Heart left ventricle (tissue), 16 donors: Measurements from ENCODE around the gene RIMS4. TPM values are rescaled to one million over a fixed set of nuclear protein-coding genes. Genes with fewer than 3 reads are reported as not detected.

Experiments
- ATAC-seq, 4 donors: fragments of 200-7000 bp; cut with Tn5 transposase; one replicate each; pipeline ENCODE4 v1.9.1; 2020 to 2022; ENCODE audit warnings: moderate library complexity in 4 of 4, mild to moderate bottlenecking in 3 of 4, moderate number of reproducible peaks in 1 of 4
- DNase-seq, 5 donors: peaks; one replicate each; pipeline ENCODE4 v3.0.0-alpha.2; 2020
- H3K27ac ChIP-seq, 12 donors: fragments of 200-600 bp; sonication (generic) in 4 of 12; one replicate each; pipeline versions ENCODE4 v1.5.0 to v1.8.0; 2016 to 2022; ENCODE audit warnings: mild to moderate bottlenecking in 2 of 12
- H3K27me3 ChIP-seq, 9 donors: fragments of 200-600 bp; sonication (generic) in 2 of 9; one replicate each; pipeline versions ENCODE4 v1.5.1 to v1.8.0; 2016 to 2022; ENCODE audit warnings: mild to moderate bottlenecking in 3 of 9
- H3K36me3 ChIP-seq, 9 donors: fragments of 200-600 bp; sonication (generic) in 2 of 9; one replicate each; pipeline versions ENCODE4 v1.5.0 to v1.8.0; 2018 to 2022; ENCODE audit warnings: mild to moderate bottlenecking in 2 of 9
- H3K4me1 ChIP-seq, 12 donors: fragments of 200-600 bp; sonication (generic) in 4 of 12; one replicate each; pipeline versions ENCODE4 v1.5.0 to v1.8.0; 2016 to 2022; ENCODE audit warnings: mild to moderate bottlenecking in 3 of 12
- H3K4me3 ChIP-seq, 12 donors: fragments of 200-600 bp; sonication (generic) in 4 of 12; one replicate each; pipeline versions ENCODE4 v1.5.0 to v1.8.0; 2017 to 2022; ENCODE audit warnings: mild to moderate bottlenecking in 9 of 12, moderate library complexity in 4 of 12
- H3K9me3 ChIP-seq, 12 donors: fragments of 200-600 bp; sonication (generic) in 4 of 12; one replicate each; pipeline versions ENCODE4 v1.5.0 to v1.8.0; 2016 to 2022; ENCODE audit warnings: mild to moderate bottlenecking in 1 of 12
- CTCF ChIP-seq, 12 donors: fragments of 200-600 bp; sonication (generic) in 4 of 12; IDR thresholded peaks; one replicate each; pipeline versions ENCODE4 v1.5.0 to v1.8.0; 2018 to 2022; ENCODE audit warnings: antibody characterized with exemption in 12 of 12, mild to moderate bottlenecking in 5 of 12
- POLR2A ChIP-seq, 2 donors: fragments of 450-650 bp; IDR thresholded peaks; one replicate each; pipeline ENCODE4 v1.6.1; 2017; ENCODE audit warnings: antibody characterized with exemption in 2 of 2, mild to moderate bottlenecking in 2 of 2, moderate library complexity in 2 of 2
- WGBS, 4 donors: extraction: QIAGEN DNeasy Blood & Tissue Kit in 2 of 4; methylation state at CpG; one replicate each; pipeline versions ENCODE4 v1.1.5 to v1.1.7; 2013 to 2018; 5-methylcytosine and 5-hydroxymethylcytosine counted together
- intact Hi-C, 10 donors: fragments of 100-400 bp; cut with DNase I; formaldehyde crosslinking; loops; one replicate each; pipeline versions ENCODE4 v1.11.1 to v1.14.2; 2022
- polyA plus RNA-seq, 2 donors: library from polyadenylated mRNA; stranded (reverse); fragments of 200-250 nt; gene quantifications; one replicate each; pipeline ENCODE4 v1.2.3, GENCODE V29; 2013
- total RNA-seq, 9 donors: library from RNA; depleted of rRNA in 2 of 9; stranded (reverse); fragments of >200 nt in 2 of 9; fragmentation: NEBNext Ultra II Directional in 3 of 9; extraction: Animal tissue kit (Norgen Biotek cat#: 25700) in 3 of 9; gene quantifications; one replicate each; pipeline versions ENCODE4 v1.1.0 to v1.2.4, GENCODE V29; 2016 to 2023
- donor health status: ischemic (EF 13 %, LVEDD 7.1; RV severe dilation, severe dysfunction).
- donor health status: healthy with polysubstance abuse.
- donor health status: DM: no; HTN: yes; CAD: no.
- donor health status: DM: no; HTN: no; CAD: no.
- donor health status: ischemic (EF 25% LVEDD 6.9; RV normal size, moderate dysfunction).
- donor health status: ischemic (EF 25% LVEDD 5.7; RV mildly dilated, moderate dysfunction).
- donor health status: healthy.
- donor health status: DM: yes; HTN: yes; CAD: no.
- donor health status: ischemic (EF 35%, LVEDD 5.7; RV mildly dilated, moderate dysfunction).
- donor health status: nonischemic (EF 11% LVEDD 7.7; RV severe dilation, severe dysfunction).
- donor health status: DM: yes; HTN: yes; CAD: no.
- donor health status: PGD.
- donor health status: ischemic (EF 29% LVEDD 5.4; RV normal size, mild dysfunction).
- donor health status: nonischemic (EF 23%, LVEDD 6.1; RV moderate dilation, normal function).

Gene RIMS4
- total and polyA plus RNA-seq, 11 donors, result 0.04 to 0.59 (median 0.11) TPM; not detected in 5

DNA sequence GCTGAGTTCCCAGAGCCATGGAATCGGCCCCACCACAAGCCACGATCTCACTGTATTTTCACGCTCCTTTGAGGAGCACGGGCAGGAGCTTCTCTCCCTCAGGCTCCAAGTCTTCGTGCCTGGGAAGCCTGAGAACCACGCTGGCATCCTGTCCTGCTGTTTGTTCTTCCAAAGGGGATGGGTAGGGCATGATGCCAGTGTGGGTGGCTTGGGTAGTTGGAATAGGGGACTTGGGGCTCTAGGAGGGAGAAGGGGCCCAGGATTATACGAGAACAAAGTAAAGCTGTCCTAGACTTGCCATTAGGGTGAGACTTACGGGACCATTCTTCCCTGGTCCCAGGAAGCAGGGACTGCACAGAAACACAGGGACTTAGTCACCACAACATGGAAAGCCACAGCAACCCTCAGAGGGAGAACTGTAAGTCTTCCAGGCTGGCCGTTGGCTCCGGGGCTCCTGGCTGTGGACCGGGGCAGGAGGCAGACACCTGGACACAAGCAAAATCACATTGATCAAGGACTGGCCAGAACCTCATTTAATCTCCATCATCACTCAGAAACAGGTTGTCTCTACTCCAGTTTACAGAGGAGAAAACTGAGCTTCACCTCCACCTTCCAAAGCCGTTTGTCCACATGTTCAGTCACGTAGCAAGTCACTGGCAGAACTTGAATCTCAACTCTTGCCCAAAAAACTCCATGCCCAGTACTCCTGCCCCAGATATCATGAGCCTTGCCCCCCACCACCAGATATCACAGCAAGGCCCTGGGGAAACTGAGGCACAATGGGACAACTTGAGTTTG is 93.8 kb downstream of the RIMS4 start:
- peak in 1 of 5 donors; percentile 65 for DNase-seq
- H3K4me1 ChIP-seq, result peaks cover 0 to 54% (median 30%) of the 10 kb centered on the region in 12 donors

DNA sequence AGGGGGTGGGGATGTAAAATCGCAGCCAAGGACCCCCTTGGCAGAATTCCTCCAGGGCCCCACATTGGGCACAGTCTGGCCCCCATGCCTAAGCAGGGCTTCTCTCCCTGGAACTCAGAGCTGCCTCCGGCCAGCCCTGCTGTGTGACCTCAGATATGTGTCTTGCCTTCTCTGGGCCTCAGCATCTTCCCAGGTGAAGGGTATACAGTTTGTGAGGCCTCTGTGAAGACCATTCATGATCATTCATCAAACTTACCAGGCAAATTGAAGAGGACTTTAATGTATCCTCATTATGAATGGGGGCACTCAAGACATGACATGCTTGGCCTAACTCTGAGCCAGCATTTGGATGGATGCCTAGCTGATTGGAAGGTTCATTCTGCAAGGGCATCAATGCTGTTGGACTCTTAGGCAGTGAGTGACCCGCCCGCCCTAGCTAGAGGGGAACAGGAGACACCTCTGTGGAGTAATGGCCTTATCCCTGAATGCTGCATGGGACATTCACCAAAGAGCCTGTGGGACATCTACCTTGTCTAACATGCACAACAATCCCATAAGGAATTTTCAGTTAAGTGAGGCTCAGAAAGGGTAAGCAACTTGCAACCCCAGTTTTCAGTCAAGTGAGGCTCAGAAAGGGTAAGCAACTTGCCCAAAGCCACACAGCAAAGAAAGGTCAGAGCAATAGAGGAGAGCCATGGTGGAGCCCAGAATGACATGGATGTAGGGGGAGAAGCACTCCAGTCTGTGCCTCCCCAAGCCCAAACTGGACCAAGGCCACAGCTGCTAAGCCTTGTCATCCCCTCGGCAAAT is 94.6 kb downstream of the RIMS4 start:
- ATAC-seq (peak in 1 of 4 donors; percentile 22), DNase-seq (peak in 2 of 5 donors; percentile 58 to 60)
- Histone ChIP-seq H3K36me3 (no peaks in the 10 kb centered on the region), H3K9me3 (no peaks in the 10 kb centered on the region), H3K4me1 (peaks cover 0 to 62% (median 36%) of the 10 kb centered on the region in 12 donors), H3K4me3 (peak overlapping the region in 7 of 12 donors; percentile 4 to 46 (median 27)), H3K27ac (peak overlapping the region; percentile 13 to 98 (median 88)), H3K27me3 (no peaks in the 10 kb centered on the region)
- TF ChIP-seq POLR2A (IDR thresholded peaks at IDR 0.05) (no peak), CTCF (IDR thresholded peaks at IDR 0.05) (no peak)
- WGBS, 4 donors, result 54 to 82% (median 76%) methylated on average over 3 to 5 of the region's 5 CpGs
- intact Hi-C loops, result loop anchor here in 3 of 10 donors (1.0 to 2.0 kb wide), 3 partner anchors 14 to 25 kb away; no protein-coding TSS in a partner anchor

More for the DNA sequence above, 93.8 kb downstream of the RIMS4 start:
- 84 to 90% (median 88%) methylated on average over 13 of the region's 13 CpGs for WGBS, 4 donors
- Histone ChIP-seq H3K9me3 (no peaks in the 10 kb centered on the region), H3K27me3 (no peaks in the 10 kb centered on the region), H3K4me3 (peak overlapping the region in 6 of 12 donors; percentile 4 to 46 (median 27)), H3K36me3 (no peaks in the 10 kb centered on the region), H3K27ac (peak overlapping the region in 10 of 12 donors; percentile 81 to 98 (median 90))
- intact Hi-C loops, result loop anchor here in 1 of 10 donors (1.0 kb wide), 1 partner anchor 15 kb away; no protein-coding TSS in a partner anchor
- no peak for ATAC-seq
- no peak for TF ChIP-seq POLR2A (IDR thresholded peaks at IDR 0.05)
- TF ChIP-seq CTCF (IDR thresholded peaks at IDR 0.05), result no peak

GRCh38 chr20:44714701-44715498 is 95.4 kb downstream of the RIMS4 start, which contains the start of gene CCN5:
Gene CCN5, plus strand, starts transcription at chr20:44715369. Its CDS starts 22 bp downstream, at chr20:44715391.
- DNase-seq (peak; percentile 89 to 95 (median 92)), ATAC-seq (peak; percentile 67 to 84 (median 78))
- Histone ChIP-seq H3K27me3 (no peaks in the 10 kb centered on the region), H3K4me1 (peaks cover 0 to 61% (median 36%) of the 10 kb centered on the region in 12 donors), H3K36me3 (no peaks in the 10 kb centered on the region), H3K4me3 (peak within 1 kb of the TSS in 7 of 12 donors; percentile 4 to 46 (median 27)), H3K9me3 (no peaks in the 10 kb centered on the region), H3K27ac (peak within 1 kb of the TSS; percentile 71 to 98 (median 88))
- WGBS, 4 donors, result 49 to 51% (median 50%) methylated on average over 23 to 28 of the region's 28 CpGs
- no peak for TF ChIP-seq POLR2A (IDR thresholded peaks at IDR 0.05)
- TF ChIP-seq CTCF (IDR thresholded peaks at IDR 0.05), result no peak
- intact Hi-C loops, result loop anchor here in 3 of 10 donors (1.0 to 2.0 kb wide), 3 partner anchors 20 to 24 kb away; no protein-coding TSS in a partner anchor
